H1 (cell line): ENCODE data around the gene ATL3. TPM values are rescaled to one million over a fixed set of nuclear protein-coding genes. Genes with fewer than 3 reads are reported as not detected.
"Not testable (repeated sequence)": the region's sequence is repeated elsewhere in the genome, so short reads cannot be mapped to it uniquely, and the experiment has no call there.

Experiments used
- CTCF ChIA-PET: fragments of 300-600 bp; sonication (Branson Sonifier 250); formaldehyde crosslinking; loops from one replicate; lab custom pipeline; 2021; ENCODE audit not compliant: partially characterized antibody; lab: Charles Lee
- POLR2A ChIA-PET: fragments of 300-600 bp; sonication (Branson Sonifier 250); formaldehyde crosslinking; loops from one replicate; lab custom pipeline; 2021; ENCODE audit warnings: inconsistent platforms; ENCODE audit not compliant: partially characterized antibody; lab: Charles Lee
- DNase-seq, 2 experiments: peaks; one replicate each; pipeline versions ENCODE4 v3.0.0 to v3.0.0-alpha.2; 2010 to 2022; ENCODE audit warnings: low spot score in 2 of 2, low read depth in 1 of 2, mixed read lengths in 1 of 2
- FAIRE-seq: peaks from 2 replicates; lab custom pipeline; 2011; peaks lifted over from hg19 to GRCh38; lab: Jason Lieb, UNC
- H2AFZ ChIP-seq: 2 replicates; pipeline ENCODE4 v1.8.1; 2012; ENCODE audit warnings: low read length, inconsistent platforms
- H2AK5ac ChIP-seq: 2 replicates; pipeline ENCODE4 v1.6.1; 2013; ENCODE audit warnings: low read depth, low read length
- H2BK120ac ChIP-seq: replicated peaks from 2 replicates; pipeline ENCODE3; 2013; ENCODE audit warnings: low read depth, low read length, inconsistent platforms
- H2BK12ac ChIP-seq: 2 replicates; pipeline ENCODE4 v1.6.1; 2013; ENCODE audit warnings: low read depth, low read length
- H2BK15ac ChIP-seq: 2 replicates; pipeline ENCODE4 v1.6.1; 2013; ENCODE audit warnings: low read length
- H2BK20ac ChIP-seq: 2 replicates; pipeline ENCODE4 v1.6.1; 2013; ENCODE audit warnings: low read length
- H2BK5ac ChIP-seq: 2 replicates; pipeline ENCODE4 v1.6.1; 2013; ENCODE audit warnings: low read depth, low read length
- H3K14ac ChIP-seq: 2 replicates; pipeline ENCODE4 v1.6.1; 2013; ENCODE audit warnings: inconsistent platforms; ENCODE audit not compliant: insufficient read length
- H3K18ac ChIP-seq: 2 replicates; pipeline ENCODE4 v1.6.1; 2013; ENCODE audit warnings: low read length; ENCODE audit errors: extremely low read depth
- H3K23ac ChIP-seq: 2 replicates; pipeline ENCODE4 v1.6.1; 2013; ENCODE audit warnings: inconsistent platforms; ENCODE audit not compliant: insufficient read length
- H3K23me2 ChIP-seq: 2 replicates; pipeline ENCODE4 v1.6.1; 2013; ENCODE audit warnings: low read depth, low read length
- H3K27ac ChIP-seq: 2 replicates; pipeline ENCODE4 v1.6.1; 2011; ENCODE audit warnings: low read depth, low read length, inconsistent platforms
- H3K27me3 ChIP-seq, 4 experiments: replicated peaks in 1 of 4; 1 replicate in 1 of 4; 2 replicates in 3 of 4; pipeline versions ENCODE4 v1.6.1 to v1.8.1; 2011 to 2013; ENCODE audit warnings: low read length in 3 of 4, mild to moderate bottlenecking in 3 of 4, inconsistent platforms in 2 of 4, mixed read lengths in 2 of 4, moderate library complexity in 1 of 4; ENCODE audit not compliant: control insufficient read depth in 3 of 4, insufficient read depth in 3 of 4; ENCODE audit errors: extremely low read depth in 1 of 4
- H3K36me3 ChIP-seq, 4 experiments: 2 replicates each; pipeline versions ENCODE4 v1.6.1 to v1.8.1; 2011 to 2013; ENCODE audit warnings: mild to moderate bottlenecking in 4 of 4, low read length in 3 of 4, moderate library complexity in 2 of 4, control low read depth in 1 of 4, inconsistent platforms in 1 of 4; ENCODE audit not compliant: insufficient read depth in 4 of 4, control insufficient read depth in 2 of 4
- H3K4ac ChIP-seq: replicated peaks from 2 replicates; pipeline ENCODE3; 2013; ENCODE audit warnings: low read length, low read depth, mixed read lengths, inconsistent platforms; ENCODE audit not compliant: insufficient read length
- H3K4me1 ChIP-seq, 4 experiments: replicated peaks in 1 of 4; 1 replicate in 1 of 4; 2 replicates in 3 of 4; pipeline versions ENCODE4 v1.6.1 to v1.8.1; 2011 to 2013; ENCODE audit warnings: low read length in 3 of 4, inconsistent platforms in 2 of 4, mixed read lengths in 1 of 4; ENCODE audit not compliant: insufficient read depth in 4 of 4, control insufficient read depth in 3 of 4
- H3K4me2 ChIP-seq, 2 experiments: 2 replicates each; pipeline versions ENCODE4 v1.6.1 to v1.8.1; 2011 to 2013; ENCODE audit warnings: low read depth in 2 of 2, low read length in 2 of 2, control low read depth in 1 of 2, inconsistent platforms in 1 of 2, mild to moderate bottlenecking in 1 of 2; ENCODE audit not compliant: insufficient read depth in 1 of 2
- H3K4me3 ChIP-seq, 4 experiments: fragments of 200-600, 300-600 bp in 1 of 4; sonication (generic), shearing (Covaris generic), sonication (Bioruptor Twin) in 1 of 4; 2 replicates each; pipeline versions ENCODE4 v1.5.1 to v1.8.1; 2011 to 2016; ENCODE audit warnings: low read length in 4 of 4, low read depth in 3 of 4, control low read depth in 2 of 4, inconsistent platforms in 2 of 4, mild to moderate bottlenecking in 2 of 4, mixed read lengths in 1 of 4, moderate library complexity in 1 of 4; ENCODE audit not compliant: insufficient read depth in 2 of 4; ENCODE audit errors: extremely low read depth in 1 of 4
- H3K56ac ChIP-seq: replicated peaks from 2 replicates; pipeline ENCODE3; 2013; ENCODE audit warnings: low read depth, mild to moderate bottlenecking, mixed read lengths, low read length, inconsistent platforms; ENCODE audit not compliant: insufficient read length
- H3K79me1 ChIP-seq: 2 replicates; pipeline ENCODE4 v1.6.1; 2013; ENCODE audit warnings: low read depth, low read length, control low read depth
- H3K79me2 ChIP-seq, 2 experiments: 2 replicates each; pipeline versions ENCODE4 v1.6.1 to v1.8.1; 2012 to 2013; ENCODE audit warnings: low read length in 2 of 2, mild to moderate bottlenecking in 2 of 2, inconsistent platforms in 1 of 2; ENCODE audit not compliant: insufficient read depth in 2 of 2, control insufficient read depth in 1 of 2
- H3K9ac ChIP-seq, 4 experiments: replicated peaks in 1 of 4; 1 replicate in 1 of 4; 2 replicates in 3 of 4; pipeline versions ENCODE4 v1.6.1 to v1.8.1; 2011 to 2013; ENCODE audit warnings: low read depth in 3 of 4, low read length in 3 of 4, control low read depth in 2 of 4, mild to moderate bottlenecking in 2 of 4, moderate library complexity in 2 of 4, inconsistent platforms in 1 of 4; ENCODE audit errors: extremely low read depth in 1 of 4
- H3K9me3 ChIP-seq, 2 experiments: 2 replicates each; pipeline versions ENCODE4 v1.6.1 to v1.8.1; 2012 to 2013; ENCODE audit warnings: mild to moderate bottlenecking in 2 of 2, moderate library complexity in 2 of 2, control low read depth in 1 of 2, inconsistent platforms in 1 of 2, low read depth in 1 of 2, low read length in 1 of 2, mixed read lengths in 1 of 2; ENCODE audit not compliant: insufficient read depth in 2 of 2
- H4K20me1 ChIP-seq, 2 experiments: replicated peaks in 1 of 2; 2 replicates each; pipeline versions ENCODE3 to v1.8.1; 2011 to 2013; ENCODE audit warnings: inconsistent platforms in 2 of 2, low read length in 2 of 2, mild to moderate bottlenecking in 1 of 2; ENCODE audit not compliant: insufficient read depth in 2 of 2, control insufficient read depth in 1 of 2
- H4K5ac ChIP-seq: 2 replicates; pipeline ENCODE4 v1.6.1; 2013; ENCODE audit warnings: low read length, low read depth, mixed read lengths, inconsistent platforms; ENCODE audit not compliant: insufficient read length
- H4K8ac ChIP-seq: 2 replicates; pipeline ENCODE4 v1.8.0; 2013; ENCODE audit warnings: mild to moderate bottlenecking, moderate library complexity, low read length, inconsistent platforms; ENCODE audit not compliant: insufficient read depth; ENCODE audit errors: extremely low read depth
- H4K91ac ChIP-seq: replicated peaks from 2 replicates; pipeline ENCODE3; 2013; ENCODE audit warnings: low read length, mixed read lengths, inconsistent platforms; ENCODE audit not compliant: insufficient read length
- WGBS, 2 experiments: shearing (Covaris generic) in 1 of 2; methylation state at CpG; one replicate each; pipeline versions ENCODE4 v1.1.6 to v1.1.7; 2013 to 2015; ENCODE audit warnings: low lambda C conversion rate in 2 of 2, mixed read lengths in 2 of 2, inconsistent platforms in 1 of 2, low coverage in 1 of 2, missing lambda C conversion rate in 1 of 2; ENCODE audit not compliant: insufficient replicate concordance in 2 of 2, insufficient coverage in 1 of 2, insufficient read length in 1 of 2; ENCODE audit errors: extremely low coverage in 1 of 2, missing lambda C conversion rate in 1 of 2; 5-methylcytosine and 5-hydroxymethylcytosine counted together
- polyA plus RNA-seq, 7 experiments: library from polyadenylated mRNA; depleted of rRNA in 3 of 7; stranded (reverse) in 5 of 7; unstranded in 2 of 7; fragments of >200 nt in 5 of 7; fragments of 200-250 nt in 2 of 7; gene quantifications; 1 replicate in 5 of 7; 2 replicates in 1 of 7; 4 replicates in 1 of 7; pipeline versions ENCODE4 v1.2.1 to v1.2.3, GENCODE V29; 2011 to 2013; ENCODE audit warnings: missing spikeins in 2 of 7, mixed read lengths in 2 of 7
- total RNA-seq: library from RNA; stranded (reverse); fragmentation: NEBNext Ultra II Directional; extraction: Animal tissue kit (Norgen Biotek cat#: 25700); gene quantifications from 2 replicates; pipeline ENCODE4 v1.2.1, GENCODE V29; 2021

Gene ATL3
- total and polyA plus RNA-seq, 2 of the 8 experiments (the other 6 are each of a cell fraction or from before 2014, with no cell fraction given) = 7.8 to 24.5 TPM

DNA sequence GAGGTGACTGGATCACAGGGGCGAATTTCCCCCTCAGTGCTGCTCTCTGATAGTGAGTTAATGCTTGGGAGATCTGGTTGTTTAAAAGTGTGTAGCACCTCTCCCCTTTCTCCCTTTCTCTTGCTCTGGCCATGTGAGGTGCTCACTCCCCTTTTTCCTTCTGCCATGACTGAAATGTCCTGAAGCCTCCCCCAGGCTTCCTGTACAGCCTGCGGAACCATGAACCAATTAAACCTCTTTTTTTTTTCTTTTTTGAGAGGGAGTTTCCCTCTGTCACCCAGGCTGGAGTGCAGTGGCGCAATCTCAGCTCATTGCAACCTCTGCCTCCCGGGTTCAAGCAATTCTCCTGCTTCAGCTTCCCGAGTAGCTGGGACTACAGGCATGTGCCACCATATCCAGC lies 53.5 kb downstream of the ATL3 start:
- not testable (repeated sequence) for H2AFZ ChIP-seq, H3K4ac ChIP-seq, H4K91ac ChIP-seq, H3K9me3 ChIP-seq, H3K4me2 ChIP-seq, H3K18ac ChIP-seq, H3K14ac ChIP-seq, H3K9ac ChIP-seq, H2BK120ac ChIP-seq, H2AK5ac ChIP-seq, H3K23me2 ChIP-seq, H3K56ac ChIP-seq, H3K36me3 ChIP-seq, H2BK15ac ChIP-seq, H4K5ac ChIP-seq, H2BK20ac ChIP-seq, H4K20me1 ChIP-seq, H3K79me1 ChIP-seq, H3K79me2 ChIP-seq, H3K4me1 ChIP-seq, H4K8ac ChIP-seq, H3K4me3 ChIP-seq, DNase-seq, H3K27me3 ChIP-seq, H3K27ac ChIP-seq, H2BK5ac ChIP-seq, H2BK12ac ChIP-seq, FAIRE-seq, H3K23ac ChIP-seq
- 92% methylated on average over 5 of the region's 5 CpGs; no CpG with 5 or more reads in 1 of the 2 experiments for WGBS, 2 experiments
- POLR2A ChIA-PET = interaction anchor here (0.8 kb wide), 1 partner anchor 11 kb away, joined by 4 read pairs; no protein-coding TSS in a partner anchor
- CTCF ChIA-PET = interaction anchor here (0.7 to 2.0 kb wide), 5 partner anchors 11 to 642 kb away, joined by 3 to 6 read pairs (median 3); no protein-coding TSS in a partner anchor
